GM18858 (cell line): ENCODE measurements around the gene RFTN2.
A peak's percentile ranks its signal among the peaks of the same experiment; 100 is the strongest.
"Not testable (repeated sequence)": the region's sequence is repeated elsewhere in the genome, so short reads cannot be mapped to it uniquely, and the experiment has no call there.

Experiments
- ATAC-seq: cut with Tn5 transposase; IDR thresholded peaks from one replicate; pipeline ENCODE4 v1.9.1; 2021; ENCODE audit not compliant: unreplicated experiment

The RFTN2 gene, protein sequence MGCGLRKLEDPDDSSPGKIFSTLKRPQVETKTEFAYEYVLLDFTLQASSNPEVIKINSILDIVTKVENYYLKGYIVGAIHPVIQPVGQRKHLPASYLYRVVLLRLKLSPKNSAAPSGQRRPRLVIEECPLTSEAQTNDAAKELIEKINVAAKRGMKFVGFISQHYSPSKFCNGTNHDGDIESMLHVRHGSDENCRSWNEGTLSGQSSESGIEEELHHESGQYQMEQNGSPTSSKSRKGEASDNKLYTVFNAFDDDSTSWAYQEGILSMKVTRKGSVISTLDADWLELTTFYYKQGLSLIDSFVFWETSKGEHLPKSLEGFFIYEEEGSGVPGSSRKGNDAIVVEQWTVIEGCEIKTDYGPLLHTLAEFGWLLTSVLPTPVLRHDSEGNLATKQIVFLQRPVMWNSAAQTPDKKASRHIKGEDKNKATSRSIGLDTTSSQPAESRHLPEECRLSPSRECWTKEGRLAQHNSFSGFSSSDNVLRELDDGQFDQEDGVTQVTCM

DNA sequence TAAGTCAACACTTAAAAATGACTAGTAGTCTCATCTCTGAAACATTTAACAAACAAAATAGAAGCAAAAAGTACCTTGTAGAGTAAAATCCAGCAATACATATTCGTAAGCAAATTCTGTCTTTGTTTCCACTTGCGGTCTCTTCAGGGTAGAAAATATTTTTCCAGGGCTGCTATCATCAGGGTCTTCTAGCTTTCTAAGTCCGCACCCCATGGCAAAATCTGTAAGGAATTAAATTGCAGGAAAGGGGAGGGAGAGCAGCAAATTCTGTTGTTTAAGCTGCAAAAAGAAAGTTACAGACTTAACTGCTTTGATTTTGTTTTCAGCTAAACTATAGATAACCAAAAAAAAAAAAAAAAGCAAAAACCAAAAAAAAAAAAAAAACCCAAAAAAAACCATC is at the start of gene RFTN2:
TSS of gene RFTN2 (minus strand) at position 342 of the 400 bp plus-strand sequence. CDS start at position 213, 129 bp downstream.
- ATAC-seq, result no peak

DNA sequence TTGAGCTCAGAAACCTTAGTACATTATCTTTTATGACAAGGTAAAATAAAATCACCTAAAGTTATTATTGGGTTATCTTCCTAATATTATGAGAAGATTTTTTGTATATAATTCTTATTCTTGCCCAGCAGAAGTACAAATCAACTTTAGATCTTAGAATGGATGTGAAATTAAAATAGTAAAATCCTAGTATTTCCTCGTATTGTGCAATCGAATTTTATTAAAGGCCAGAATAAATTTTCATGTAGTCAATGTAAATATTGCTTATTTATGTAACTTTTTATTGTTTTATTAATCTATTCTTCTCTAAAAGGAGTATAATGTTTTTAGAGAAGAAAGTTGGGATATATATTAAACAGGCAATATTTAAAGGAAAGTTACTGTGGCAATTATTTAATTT is 42.5 kb upstream of the RFTN2 start:
- ATAC-seq, result no peak

DNA sequence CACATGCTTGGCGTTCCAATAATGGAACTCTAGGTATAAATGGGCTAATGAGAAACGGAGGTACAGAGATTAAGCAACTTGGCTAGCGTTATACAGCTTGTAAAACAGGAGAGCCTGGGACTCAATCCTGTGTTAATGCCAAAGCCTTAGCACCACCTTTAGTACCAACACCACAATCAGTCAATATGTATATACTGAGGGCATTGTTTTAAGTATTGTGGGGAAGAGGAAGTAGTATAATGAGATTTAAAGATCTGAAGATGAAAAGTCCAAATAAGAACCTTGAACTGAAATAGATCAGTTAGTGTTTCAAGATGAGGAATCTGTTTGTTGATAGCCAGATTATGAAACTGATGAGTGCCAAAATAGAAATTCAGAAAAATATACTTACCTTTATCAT is 37.9 kb upstream of the RFTN2 start:
- no peak for ATAC-seq

DNA sequence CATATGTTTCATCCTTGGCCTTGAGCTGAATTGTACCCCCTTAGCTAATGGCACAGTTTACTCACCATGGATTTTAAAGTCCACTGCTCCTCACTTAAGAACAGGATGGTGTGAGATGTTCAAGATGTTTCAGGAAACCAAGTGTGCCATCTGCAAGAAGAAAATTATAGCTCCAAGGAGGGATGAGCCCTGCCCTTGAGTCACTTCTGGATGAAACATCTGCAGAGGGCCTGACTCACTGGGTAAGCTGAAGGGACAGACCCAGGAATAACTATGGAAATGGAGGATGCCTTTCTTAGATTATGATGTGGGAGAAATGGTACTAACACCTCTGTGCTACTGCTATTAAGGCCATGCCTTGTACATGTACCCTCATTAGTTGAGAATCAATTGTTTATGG is 36.2 kb upstream of the RFTN2 start:
- no peak for ATAC-seq

DNA sequence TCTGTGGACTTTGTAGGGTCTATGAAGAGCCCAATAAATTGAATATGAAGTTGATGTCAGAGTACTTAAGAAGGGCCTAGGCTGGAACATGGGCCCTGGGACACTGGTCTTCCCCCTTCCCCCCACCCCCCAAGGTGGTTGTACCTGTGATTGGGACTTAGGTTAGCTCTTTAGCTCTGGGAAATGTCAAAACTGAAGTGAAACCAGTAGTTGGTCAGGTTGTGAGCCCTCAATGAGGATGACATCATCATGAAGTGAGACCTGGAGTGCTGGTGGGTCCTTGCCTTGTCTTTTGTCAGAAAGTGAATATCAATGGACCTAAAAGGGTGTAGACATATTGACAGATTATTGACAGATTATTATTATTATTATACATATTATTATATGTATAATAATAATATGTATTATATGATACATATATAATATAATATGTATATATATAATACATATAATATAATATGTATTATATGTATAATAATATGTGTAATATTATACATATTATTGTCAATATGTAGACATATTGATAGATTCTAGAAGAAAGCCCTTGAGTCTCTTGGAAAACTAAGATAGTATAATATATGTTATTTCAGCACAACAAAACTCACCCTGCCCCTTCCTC is 35.1 kb upstream of the RFTN2 start:
- ATAC-seq, result peak; percentile 85

DNA sequence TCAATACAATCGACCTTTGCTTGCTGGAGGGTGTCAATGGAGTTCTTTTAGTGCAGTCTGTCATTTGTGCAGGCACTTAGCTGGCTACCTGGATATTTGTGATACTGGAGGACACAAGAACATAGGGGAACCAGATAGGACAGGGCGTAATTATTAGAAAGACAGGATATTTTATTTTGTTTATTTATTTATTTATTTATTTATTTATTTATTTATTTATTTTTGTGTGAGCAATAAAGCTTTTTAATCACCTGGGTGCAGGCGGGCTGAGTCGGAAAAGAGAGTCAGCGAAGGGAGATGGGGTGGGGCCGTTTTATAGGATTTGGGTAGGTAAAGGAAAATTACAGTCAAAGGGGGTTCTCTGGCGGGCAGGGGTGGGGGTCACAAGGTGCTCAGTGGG is 33.8 kb upstream of the RFTN2 start:
- ATAC-seq, result not testable (repeated sequence)

DNA sequence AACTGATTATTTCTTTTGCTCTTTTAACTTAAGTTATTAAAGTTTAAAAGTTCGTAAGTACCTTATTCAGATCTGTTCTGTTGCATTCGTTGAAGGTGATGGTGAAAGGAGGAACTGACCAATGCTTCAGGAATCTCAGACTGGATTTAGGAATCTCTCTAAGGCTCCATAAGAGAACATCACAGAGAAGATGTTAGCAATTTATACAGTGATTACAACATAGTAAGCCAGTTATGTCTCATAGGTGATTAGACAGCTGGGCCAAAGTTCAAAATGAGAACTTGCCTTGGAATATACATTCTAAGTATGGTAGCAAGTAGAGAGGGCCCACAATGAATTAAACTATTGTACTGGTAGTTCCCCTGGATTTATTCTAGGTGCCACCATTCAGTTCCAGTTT is 32.9 kb upstream of the RFTN2 start:
- ATAC-seq, result no peak

DNA sequence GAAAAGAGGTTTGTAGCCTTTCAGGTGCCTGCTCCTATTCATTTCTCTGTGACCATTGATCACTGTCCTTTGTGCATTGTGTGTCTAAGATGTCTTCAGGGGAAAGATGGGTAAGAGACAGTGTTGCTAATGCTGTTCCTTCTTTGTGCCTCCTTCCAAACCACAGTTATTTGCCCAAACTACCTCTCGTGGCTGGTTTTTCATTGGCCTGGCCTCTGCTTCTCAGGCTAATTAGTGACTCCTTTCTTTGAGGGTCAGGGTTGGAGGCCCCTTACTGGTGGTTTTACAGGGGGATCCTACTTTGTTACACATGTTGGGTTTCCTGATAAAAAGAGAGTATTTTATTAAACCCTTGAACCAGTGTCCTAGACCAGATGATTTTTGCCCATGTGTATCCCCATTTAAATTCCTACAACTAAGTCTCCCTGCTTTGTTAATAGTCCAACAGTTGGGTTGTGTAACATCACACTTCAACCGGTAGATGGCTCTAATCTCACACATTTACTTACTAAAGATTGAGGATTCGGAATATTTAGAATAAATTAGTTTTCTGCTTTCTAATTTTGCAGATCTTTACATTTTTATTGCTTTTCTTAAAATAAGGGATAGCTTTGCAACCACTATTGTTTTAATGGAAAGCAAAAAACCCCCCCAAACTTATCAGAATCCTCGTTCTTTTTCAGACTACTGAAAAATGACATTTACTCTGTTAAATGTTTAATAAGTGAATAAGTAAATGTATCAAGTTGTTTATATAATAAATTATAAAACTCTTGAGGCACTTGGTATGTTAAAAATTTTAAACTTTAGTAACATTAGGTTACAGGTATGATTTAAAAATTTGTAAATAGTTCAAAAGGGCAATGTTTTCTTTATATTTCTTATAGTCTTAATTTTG is 32.2 kb upstream of the RFTN2 start:
- no peak for ATAC-seq

DNA sequence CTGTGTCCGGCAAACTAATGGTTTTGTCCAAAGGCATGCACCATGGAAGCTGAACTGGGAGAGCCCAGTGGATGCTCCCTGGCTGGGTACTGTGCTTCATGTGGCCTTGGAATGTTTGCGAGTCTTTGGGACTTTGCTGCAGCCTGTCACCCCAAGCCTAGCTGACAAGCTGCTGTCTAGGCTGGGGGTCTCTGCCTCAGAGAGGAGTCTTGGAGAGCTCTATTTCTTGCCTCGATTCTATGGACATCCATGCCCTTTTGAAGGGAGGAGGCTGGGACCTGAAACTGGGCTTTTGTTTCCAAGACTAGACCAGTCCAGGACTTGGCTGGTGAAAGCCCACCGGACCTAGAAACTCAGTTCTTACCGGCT is 31.4 kb upstream of the RFTN2 start:
- ATAC-seq, result no peak

DNA sequence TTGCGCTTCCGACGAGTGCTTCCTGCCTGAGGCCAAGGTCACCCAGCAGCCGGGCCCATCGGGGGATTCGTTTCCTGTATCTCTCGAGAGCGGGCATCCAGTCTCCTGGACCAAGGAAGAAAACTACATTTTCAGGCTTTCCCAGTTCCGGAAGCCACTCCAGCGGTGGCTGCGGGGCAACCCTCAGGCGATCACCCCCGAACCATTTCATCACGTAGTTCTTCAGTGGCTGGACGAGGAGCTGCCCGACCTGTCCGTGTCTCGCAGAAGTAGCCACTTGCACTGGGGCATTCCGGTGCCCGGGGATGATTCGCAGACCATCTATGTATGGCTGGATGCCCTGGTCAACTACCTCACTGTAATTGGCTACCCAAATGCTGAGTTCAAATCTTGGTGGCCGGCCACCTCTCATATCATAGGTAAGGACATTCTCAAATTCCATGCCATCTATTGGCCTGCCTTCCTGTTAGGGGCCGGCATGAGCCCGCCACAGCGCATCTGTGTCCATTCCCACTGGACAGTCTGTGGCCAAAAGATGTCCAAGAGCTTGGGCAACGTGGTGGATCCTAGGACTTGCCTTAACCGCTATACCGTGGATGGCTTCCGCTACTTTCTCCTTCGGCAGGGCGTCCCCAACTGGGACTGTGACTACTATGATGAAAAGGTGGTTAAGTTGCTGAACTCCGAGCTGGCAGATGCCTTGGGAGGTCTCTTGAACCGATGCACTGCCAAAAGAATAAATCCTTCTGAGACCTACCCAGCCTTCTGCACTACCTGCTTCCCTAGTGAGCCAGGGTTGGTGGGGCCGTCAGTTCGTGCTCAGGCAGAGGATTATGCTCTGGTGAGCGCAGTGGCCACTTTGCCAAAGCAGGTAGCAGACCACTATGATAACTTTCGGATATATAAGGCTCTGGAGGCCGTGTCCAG is 30.8 kb upstream of the RFTN2 start:
- ATAC-seq, result no peak

DNA sequence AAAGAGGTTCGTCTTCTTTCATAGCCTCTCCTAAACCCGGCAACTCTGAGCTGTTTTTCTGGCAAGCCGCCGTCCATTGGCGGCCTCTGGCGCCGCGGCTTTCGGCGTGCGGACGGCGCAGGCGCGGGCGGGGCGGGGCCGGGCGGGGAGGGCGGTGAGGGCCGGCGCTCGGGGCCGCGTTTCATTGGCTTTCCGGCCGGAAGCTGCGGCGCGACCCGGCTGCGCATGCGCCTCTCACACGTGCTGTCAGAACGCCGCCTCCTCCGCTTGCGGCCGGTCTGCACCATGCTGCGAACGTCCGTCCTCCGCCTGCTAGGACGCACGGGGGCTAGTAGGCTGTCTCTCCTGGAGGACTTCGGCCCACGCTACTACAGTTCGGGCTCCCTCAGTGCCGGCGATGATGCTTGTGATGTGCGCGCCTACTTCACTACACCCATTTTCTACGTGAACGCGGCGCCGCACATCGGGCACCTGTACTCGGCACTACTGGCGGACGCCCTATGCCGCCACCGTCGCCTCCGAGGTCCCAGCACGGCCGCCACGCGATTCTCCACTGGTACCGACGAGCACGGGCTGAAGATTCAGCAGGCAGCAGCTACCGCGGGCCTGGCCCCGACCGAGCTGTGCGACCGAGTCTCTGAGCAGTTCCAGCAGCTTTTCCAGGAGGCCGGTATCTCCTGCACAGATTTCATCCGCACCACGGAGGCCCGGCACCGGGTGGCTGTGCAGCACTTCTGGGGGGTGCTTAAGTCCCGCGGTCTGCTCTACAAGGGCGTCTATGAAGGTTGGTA is 29.9 kb upstream of the RFTN2 start, which contains the start of gene MARS2:
TSS of gene MARS2 (plus strand) at position 249 of the 791 bp plus-strand sequence. CDS start at position 286, 37 bp downstream.
- ATAC-seq, result peak; percentile 77

DNA sequence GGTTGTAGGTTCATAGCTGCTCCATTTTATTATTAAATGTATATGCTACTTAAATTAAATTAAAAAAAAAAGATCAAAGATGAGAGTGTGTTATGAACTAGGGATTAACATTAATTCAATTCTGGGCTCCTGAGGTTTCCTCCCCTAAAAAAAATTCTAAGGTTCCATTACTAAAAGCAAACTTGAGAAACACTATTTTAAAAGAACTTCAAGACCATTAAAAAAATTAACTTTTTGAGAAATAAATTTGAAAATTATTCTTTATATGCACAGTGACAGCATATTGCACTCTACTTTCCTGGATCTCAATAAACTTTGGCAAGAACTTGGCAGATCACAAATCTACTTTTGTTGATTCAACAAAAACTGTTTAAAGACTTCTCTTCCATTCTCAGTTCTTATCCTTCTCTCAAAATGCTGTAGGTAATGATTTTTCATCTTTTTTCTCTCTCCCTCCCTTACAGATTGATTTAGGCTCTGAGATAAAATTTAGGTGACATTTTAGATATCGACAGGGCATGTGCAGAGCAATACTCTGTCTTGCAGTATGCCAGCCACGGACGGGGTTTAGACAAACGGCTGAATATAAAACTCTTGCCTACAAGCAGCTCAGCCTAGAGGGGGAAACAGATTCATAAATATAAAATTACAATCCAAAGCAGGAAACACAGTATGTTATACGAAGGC is 29.2 kb upstream of the RFTN2 start:
- peak; percentile 23 for ATAC-seq

DNA sequence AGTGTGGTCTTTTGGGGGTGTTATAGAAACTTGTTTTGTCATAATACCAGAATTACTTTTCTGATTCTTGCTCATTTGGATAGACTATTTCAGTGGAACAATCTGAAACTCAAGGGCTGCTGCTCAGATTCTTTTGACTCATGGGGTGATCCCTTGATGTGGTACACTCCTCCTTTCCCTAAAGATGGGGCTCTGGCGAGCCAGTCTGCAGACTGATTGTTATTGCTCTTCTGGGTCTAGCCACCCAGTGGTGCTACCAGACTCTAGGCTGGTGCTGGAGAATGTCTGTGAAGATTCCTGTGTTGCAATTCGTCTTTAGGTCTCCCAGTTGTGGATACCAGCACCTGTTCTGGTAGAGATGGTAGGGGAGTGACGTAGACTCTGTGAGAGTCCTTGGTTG is 25.6 kb upstream of the RFTN2 start:
- ATAC-seq, result no peak

DNA sequence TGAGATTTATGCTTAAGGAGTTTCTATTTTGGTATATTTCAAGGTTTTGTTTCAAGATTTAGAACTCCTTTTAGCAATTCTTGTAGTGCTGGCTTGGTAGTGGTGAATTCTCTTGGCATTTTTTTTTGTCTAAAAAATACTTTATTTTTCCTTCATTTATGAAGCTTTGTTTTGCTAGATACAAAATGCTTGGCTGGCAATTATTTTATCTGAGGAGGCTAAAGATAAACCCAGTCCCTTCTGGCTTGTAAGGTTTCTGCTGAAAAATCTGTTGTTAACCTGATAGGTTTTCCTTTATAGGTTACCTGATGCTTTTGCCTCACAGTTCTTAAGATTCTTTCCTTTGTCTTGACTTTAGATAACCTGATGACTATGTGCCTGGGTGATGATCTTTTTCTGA is 24.3 kb upstream of the RFTN2 start:
- not testable (repeated sequence) for ATAC-seq

DNA sequence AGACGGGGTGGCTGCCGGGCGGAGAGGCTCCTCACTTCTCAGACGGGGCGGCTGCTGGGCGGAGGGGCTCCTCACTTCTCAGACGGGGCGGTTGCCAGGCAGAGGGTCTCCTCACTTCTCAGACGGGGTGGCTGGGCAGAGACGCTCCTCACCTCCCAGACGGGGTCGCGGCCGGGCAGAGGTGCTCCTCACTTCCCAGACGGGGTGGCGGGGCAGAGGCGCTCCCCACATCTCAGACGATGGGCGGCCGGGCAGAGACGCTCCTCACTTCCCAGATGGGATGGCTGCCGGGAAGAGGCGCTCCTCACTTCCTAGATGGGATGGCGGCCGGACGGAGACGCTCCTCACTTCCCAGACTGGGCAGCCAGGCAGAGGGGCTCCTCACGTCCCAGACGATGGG is 21.2 kb upstream of the RFTN2 start:
- not testable (repeated sequence) for ATAC-seq

DNA sequence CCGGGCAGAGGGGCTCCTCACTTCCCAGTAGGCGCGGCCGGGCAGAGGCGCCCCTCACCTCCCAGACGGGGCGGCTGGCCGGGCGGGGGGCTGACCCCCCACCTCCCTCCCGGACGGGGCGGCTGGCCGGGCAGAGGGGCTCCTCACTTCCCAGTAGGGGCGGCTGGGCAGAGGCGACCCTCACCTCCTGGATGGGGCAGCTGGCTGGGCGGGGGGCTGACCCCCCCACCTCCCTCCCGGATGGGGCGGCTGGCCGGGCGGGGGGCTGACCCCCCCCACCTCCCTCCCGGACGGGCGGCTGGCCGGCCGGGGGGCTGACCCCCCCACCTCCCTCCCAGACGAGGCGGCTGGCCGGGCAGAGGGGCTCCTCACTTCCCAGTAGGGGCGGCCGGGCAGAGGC is 20.6 kb upstream of the RFTN2 start:
- not testable (repeated sequence) for ATAC-seq

DNA sequence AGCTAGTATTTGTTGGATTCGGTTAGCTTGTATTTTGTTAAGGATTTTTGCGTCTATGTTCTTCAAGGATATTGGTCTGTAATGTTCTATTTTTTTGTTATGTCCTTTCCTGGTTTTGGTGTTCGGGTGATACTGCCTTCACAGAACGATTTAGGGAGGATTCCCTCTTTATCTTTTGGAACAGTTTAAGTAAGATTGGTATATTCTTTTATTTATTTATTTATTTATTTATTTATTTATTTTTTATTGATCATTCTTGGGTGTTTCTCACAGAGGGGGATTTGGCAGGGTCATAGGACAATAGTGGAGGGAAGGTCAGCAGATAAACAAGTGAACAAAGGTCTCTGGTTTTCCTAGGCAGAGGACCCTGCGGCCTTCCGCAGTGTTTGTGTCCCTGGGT is 19.8 kb upstream of the RFTN2 start:
- ATAC-seq, result not testable (repeated sequence)

DNA sequence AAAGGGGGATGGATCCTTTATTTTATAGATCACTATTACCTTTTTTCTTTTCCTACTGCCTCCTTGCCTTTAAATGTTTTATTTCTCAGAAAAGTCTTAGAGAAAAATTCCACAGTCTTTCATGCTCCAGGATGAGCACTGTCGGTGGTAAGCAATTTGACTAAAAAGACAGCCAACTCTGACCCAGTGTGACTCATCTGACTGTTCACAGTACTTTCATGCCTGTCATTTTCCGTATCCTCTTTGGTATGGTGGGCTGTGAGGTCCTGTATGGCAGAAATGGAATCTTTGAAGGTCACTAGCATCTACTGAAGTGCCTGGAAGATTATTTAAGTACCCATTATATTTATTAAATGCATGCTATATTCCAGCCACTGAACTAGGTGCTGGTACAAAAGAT is 2.1 kb upstream of the RFTN2 start:
- ATAC-seq, result no peak

DNA sequence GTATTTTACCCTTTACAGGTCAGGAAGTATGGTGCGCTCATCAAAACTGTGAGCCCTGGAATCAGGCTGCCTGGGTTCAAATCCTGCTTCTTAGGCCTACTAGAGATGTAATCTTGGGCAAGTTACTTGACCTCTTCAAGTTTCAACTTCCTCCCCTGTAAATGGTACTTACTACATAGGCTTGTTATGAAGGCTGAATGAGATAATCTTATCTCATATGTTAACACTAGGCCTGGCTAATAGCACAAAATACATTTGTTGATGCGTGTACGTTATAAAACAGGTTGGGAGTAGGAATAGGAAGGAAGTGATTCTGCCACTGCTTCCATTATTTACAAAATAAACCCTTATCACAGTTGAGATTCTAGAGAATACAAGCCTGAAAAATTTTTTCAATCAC is 1.7 kb upstream of the RFTN2 start:
- ATAC-seq, result no peak
